SK-N-SH treated with all-trans-retinoic acid at 6 μM for 48 hours (cell line): ENCODE data around the gene SURF4.

Experiments used
- ATAC-seq: fragments of 200-7000 bp; cut with Tn5 transposase; 3 replicates; pipeline ENCODE4 v1.9.1; 2020; ENCODE audit warnings: mild to moderate bottlenecking, moderate library complexity
- ARNTL ChIP-seq: fragments of 450-650 bp; formaldehyde crosslinking; IDR thresholded peaks from 2 replicates; pipeline ENCODE4 v1.5.0; 2020; ENCODE audit warnings: low read depth, mild to moderate bottlenecking, moderate library complexity, borderline replicate concordance
- BACH2 ChIP-seq: fragments of 250-450 bp; sonication (Bioruptor Pico); IDR thresholded peaks from 2 replicates; pipeline ENCODE4 v1.9.0; 2021; ENCODE audit warnings: mild to moderate bottlenecking, borderline replicate concordance
- CREB5 ChIP-seq: fragments of 250-450 bp; sonication (Bioruptor Pico); IDR thresholded peaks from 2 replicates; pipeline ENCODE4 v1.5.1; 2020; ENCODE audit warnings: low read depth, mild to moderate bottlenecking, moderate library complexity
- CSDC2 ChIP-seq: fragments of 250-450 bp; sonication (Bioruptor Pico); IDR thresholded peaks from 2 replicates; pipeline ENCODE4 v1.5.0; 2020; ENCODE audit warnings: mild to moderate bottlenecking, moderate library complexity
- ESRRG ChIP-seq: fragments of 250-450 bp; sonication (Bioruptor Pico); IDR thresholded peaks from 2 replicates; pipeline ENCODE4 v1.6.1; 2021; ENCODE audit warnings: mild to moderate bottlenecking
- GLIS3 ChIP-seq: fragments of 250-450 bp; sonication (Bioruptor Pico); IDR thresholded peaks from 2 replicates; pipeline ENCODE4 v1.5.0; 2020; ENCODE audit warnings: mild to moderate bottlenecking, moderate library complexity
- ISL1 ChIP-seq: fragments of 250-450 bp; sonication (Bioruptor Pico); IDR thresholded peaks from 2 replicates; pipeline ENCODE4 v2.1.2; 2022; ENCODE audit warnings: mild to moderate bottlenecking, moderate library complexity
- PATZ1 ChIP-seq: fragments of 250-450 bp; sonication (Bioruptor Pico); IDR thresholded peaks from 2 replicates; pipeline ENCODE4 v1.8.0; 2020; ENCODE audit warnings: mild to moderate bottlenecking, moderate library complexity, borderline replicate concordance
- POU6F1 ChIP-seq: fragments of 250-450 bp; sonication (Bioruptor Pico); IDR thresholded peaks from 2 replicates; pipeline ENCODE4 v1.8.0; 2021; ENCODE audit warnings: low read depth, mild to moderate bottlenecking, moderate library complexity, borderline replicate concordance
- PPARA ChIP-seq: fragments of 250-450 bp; sonication (Bioruptor Pico); IDR thresholded peaks from 2 replicates; pipeline ENCODE4 v1.5.0; 2020; ENCODE audit warnings: mild to moderate bottlenecking, borderline replicate concordance
- RARB ChIP-seq: fragments of 250-450 bp; sonication (Bioruptor Pico); IDR thresholded peaks from 2 replicates; pipeline ENCODE4 v1.8.0; 2021; ENCODE audit warnings: mild to moderate bottlenecking, moderate library complexity
- SNAI2 ChIP-seq: fragments of 250-450 bp; sonication (Bioruptor Pico); IDR thresholded peaks from 2 replicates; pipeline ENCODE4 v1.5.0; 2020; ENCODE audit warnings: mild to moderate bottlenecking, moderate library complexity
- TCF4 ChIP-seq: fragments of 250-450 bp; sonication (Bioruptor Pico); IDR thresholded peaks from 2 replicates; pipeline ENCODE4 v1.8.0; 2021; ENCODE audit warnings: mild to moderate bottlenecking, moderate library complexity, borderline replicate concordance
- TOX ChIP-seq: fragments of 250-450 bp; sonication (Bioruptor Pico); IDR thresholded peaks from 2 replicates; pipeline ENCODE4 v1.8.0; 2021; ENCODE audit warnings: mild to moderate bottlenecking, moderate library complexity, borderline replicate concordance
- TSHZ2 ChIP-seq: fragments of 250-450 bp; sonication (Bioruptor Pico); IDR thresholded peaks from 2 replicates; pipeline ENCODE4 v1.5.0; 2020; ENCODE audit warnings: mild to moderate bottlenecking, moderate library complexity
- ZC3H10 ChIP-seq: fragments of 250-450 bp; sonication (Bioruptor Pico); IDR thresholded peaks from 2 replicates; pipeline ENCODE4 v1.5.1; 2021; ENCODE audit warnings: mild to moderate bottlenecking, moderate library complexity
- ZFP3 ChIP-seq: fragments of 250-450 bp; sonication (Bioruptor Pico); IDR thresholded peaks from 2 replicates; pipeline ENCODE4 v1.5.0; 2020; ENCODE audit warnings: mild to moderate bottlenecking, moderate library complexity
- ZFP30 ChIP-seq: fragments of 450-650 bp; formaldehyde crosslinking; IDR thresholded peaks from 2 replicates; pipeline ENCODE4 v1.5.0; 2022; ENCODE audit warnings: mild to moderate bottlenecking, moderate library complexity
- ZNF565 ChIP-seq: fragments of 450-650 bp; formaldehyde crosslinking; conservative IDR thresholded peaks from 2 replicates; pipeline ENCODE4 v1.5.0; 2020; ENCODE audit warnings: low read depth, mild to moderate bottlenecking, moderate library complexity
- ZNF8 ChIP-seq: fragments of 450-650 bp; formaldehyde crosslinking; IDR thresholded peaks from 2 replicates; pipeline ENCODE4 v1.5.0; 2020; ENCODE audit warnings: mild to moderate bottlenecking, moderate library complexity

Gene SURF4

GRCh38 chr9:133404454-133405002 lies 28.7 kb upstream of the SURF4 start (continued):
- TF ChIP-seq PATZ1 (CRISPR knock-in tag) (no peak), POU6F1 (CRISPR knock-in tag) (no peak), RARB (CRISPR knock-in tag) (no peak), ZNF8 (CRISPR knock-in tag) (no peak), ZFP3 (CRISPR knock-in tag) (no peak), BACH2 (CRISPR knock-in tag) (no peak), ZNF565 (no peak), CSDC2 (CRISPR knock-in tag) (no peak)

- TF ChIP-seq ZNF565 (no peak), PATZ1 (CRISPR knock-in tag) (no peak)
- ATAC-seq: no peak; the same call in 2 of the 3 replicates
These were observed 28.1 kb upstream of the SURF4 start for GRCh38 chr9:133403766-133404453.

GRCh38 chr9:133402689-133403088 lies 26.8 kb upstream of the SURF4 start:
- no peak for TF ChIP-seq ZFP3 (CRISPR knock-in tag)
- no peak for TF ChIP-seq CSDC2 (CRISPR knock-in tag)
- ATAC-seq: no peak

GRCh38 chr9:133401588-133401987 lies 25.7 kb upstream of the SURF4 start:
- no peak for ATAC-seq
- TF ChIP-seq SNAI2 (CRISPR knock-in tag) (no peak), ZFP3 (CRISPR knock-in tag) (no peak), ISL1 (CRISPR knock-in tag) (no peak), TOX (CRISPR knock-in tag) (no peak), ESRRG (CRISPR knock-in tag) (no peak), RARB (CRISPR knock-in tag) (no peak), ZFP30 (CRISPR knock-in tag) (no peak), PPARA (CRISPR knock-in tag) (no peak), TSHZ2 (CRISPR knock-in tag) (no peak), GLIS3 (CRISPR knock-in tag) (no peak), ZNF8 (CRISPR knock-in tag) (no peak), CREB5 (CRISPR knock-in tag) (no peak), TCF4 (CRISPR knock-in tag) (no peak), ARNTL (CRISPR knock-in tag) (no peak), ZC3H10 (CRISPR knock-in tag) (no peak), PATZ1 (CRISPR knock-in tag) (no peak)
